NOMO-1 treated with DMSO at 0.1 percent for 48 hours (cell line): ENCODE measurements around the gene MAP3K13.
"Not testable (repeated sequence)": the region's sequence is repeated elsewhere in the genome, so short reads cannot be mapped to it uniquely, and the experiment has no call there.

Experiments
- DNase-seq: peaks from one replicate; lab custom pipeline; 2025; ENCODE audit not compliant: unreplicated experiment; lab: John Stamatoyannopoulos, UW

Gene MAP3K13

DNA sequence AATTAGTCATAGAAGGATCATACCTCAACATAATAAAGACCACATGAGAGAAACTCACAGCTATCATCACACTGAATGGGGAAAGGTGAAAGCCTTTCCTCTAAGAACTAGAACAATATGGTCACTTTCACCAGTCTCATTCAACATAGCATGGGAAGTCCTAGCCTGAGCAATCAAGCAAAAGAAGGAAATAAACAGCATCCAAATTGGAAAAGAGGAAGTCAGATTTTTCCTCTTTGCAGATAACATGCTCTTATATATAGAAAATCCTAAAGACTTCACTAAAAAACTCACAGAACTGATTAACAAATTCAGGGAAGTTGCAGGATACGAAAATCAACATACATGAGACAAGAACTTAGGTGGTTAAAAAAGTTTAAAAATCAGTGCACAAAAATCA lies 24.7 kb downstream of the MAP3K13 start:
- DNase-seq: no peak

DNA sequence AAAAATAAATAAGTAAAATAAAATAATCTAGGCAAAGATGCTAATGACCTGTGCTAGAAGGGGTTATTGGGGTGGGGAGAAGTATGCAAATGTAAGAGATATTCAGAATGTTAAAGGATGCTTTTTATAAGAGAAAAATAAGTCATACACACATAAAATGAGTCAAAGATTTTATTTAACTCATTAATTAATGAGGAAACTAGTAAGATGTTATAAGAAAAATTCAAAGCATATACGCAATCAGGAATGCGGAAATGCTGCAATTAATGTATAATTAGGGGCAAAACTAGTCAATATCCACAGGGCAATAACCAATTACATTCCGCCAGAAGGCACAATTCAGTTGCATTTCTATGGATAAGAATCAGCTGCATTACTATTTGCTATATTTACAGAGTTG lies 30.1 kb downstream of the MAP3K13 start:
- DNase-seq: no peak

DNA sequence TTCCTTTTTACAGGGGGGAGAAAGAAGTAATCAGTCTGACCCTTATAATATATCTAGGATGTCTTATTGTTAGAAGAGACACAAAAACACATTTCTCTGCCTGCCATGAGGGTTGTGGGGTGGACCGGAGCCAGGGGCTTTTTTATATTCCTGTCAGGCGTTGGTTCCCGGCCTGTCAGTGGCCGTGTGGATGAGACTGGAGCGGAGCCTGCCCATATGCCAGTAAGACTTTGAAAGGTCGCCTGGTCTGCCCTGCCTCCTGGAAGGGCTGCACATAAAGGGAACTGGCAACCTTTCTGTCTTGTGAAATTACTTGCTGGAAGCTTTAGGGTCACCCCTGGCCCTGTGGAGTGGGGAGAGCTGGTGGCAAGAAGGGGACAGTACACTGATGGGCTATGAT lies 34.7 kb downstream of the MAP3K13 start:
- DNase-seq: no peak

DNA sequence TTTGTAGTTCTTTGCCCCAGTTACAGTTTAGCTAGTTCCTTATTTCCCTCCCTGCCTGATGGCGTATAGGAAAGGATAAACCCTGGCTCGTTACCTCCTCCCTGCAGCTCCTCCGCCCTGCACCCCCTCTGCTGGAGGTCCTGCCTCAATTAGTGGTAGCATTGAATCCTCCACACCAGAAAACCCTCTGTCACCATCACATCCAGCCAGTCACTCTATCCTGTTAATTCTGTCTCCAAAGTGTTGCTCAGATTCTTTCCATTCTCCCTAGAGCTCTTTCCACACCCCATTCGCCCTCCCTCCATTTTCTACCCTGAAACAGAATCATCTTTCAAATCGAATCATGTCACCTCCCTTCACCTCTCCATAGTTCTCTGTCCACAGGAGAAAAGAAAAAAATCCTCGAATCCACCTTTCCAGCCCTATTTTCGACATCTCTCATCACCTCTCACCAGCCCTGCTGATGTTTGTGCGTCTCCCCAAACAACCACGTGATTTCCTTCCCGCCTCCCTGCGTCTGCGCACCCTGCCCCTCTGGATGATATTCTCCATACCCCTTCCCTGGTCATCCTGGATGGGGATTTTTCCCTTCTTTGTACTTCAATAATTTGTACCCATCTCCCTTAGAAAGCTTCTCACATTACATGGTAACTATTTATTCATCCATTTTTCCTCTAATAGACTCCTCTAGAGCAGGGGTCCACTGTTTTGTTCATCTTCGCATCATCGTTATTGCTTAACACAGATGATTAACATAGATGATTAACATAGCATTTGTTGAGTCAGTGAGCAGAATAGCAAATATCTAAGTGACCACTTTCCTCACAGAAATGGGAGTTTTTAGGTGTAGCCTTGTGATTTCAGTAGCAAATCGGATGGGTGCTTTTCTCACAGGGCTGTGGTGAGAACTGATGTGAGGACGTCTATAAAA lies 37.1 kb downstream of the MAP3K13 start:
- peak; percentile 38 for DNase-seq

DNA sequence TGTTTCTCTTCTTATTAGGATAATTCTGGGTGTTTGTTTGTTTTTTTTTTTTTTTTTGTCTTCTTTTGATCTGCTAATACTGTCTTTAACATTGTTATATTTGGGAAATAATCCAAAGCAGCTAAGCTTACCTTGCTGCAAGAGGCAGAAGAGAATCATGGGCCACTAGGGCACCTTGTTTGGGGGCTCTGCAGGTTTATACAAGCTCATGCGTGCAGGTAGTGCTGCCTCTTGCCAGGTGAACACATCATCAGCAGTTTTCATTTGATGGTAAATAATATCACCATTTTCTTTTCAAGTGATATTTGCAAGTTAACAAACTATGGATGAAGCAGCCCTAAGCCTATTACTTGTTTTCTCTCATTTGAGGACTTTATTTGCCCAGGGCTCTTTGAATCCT lies 37.9 kb downstream of the MAP3K13 start:
- DNase-seq: no peak

DNA sequence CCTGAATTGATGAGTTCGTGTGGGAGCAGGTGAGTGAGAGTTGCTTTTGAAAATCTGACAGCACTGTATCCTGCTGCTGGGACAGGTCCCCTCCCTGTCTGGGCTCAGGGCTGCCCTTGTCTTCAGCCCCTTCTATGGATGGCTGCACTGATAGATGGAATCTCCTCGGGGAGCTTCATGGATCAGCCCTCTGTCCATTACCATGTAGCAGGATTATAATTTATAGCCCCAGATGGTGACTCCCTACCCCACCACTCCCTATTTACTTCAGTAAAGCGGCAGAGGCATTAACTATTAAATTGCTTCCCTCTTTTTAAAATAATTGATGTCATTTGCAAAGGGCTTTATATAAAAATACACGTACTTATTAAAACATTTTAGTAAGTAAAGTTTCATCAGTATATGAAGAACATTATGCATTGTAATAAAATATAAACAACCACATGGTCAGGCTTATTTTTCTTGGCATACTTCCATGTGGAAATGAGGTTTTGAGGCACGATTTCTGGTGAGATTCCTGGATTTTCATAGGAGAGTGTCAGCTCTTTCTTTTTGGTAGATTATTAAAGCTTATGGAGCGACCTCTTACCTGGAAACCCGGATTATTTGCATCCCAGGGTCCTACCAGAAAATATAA lies 38.5 kb downstream of the MAP3K13 start:
- no peak for DNase-seq

DNA sequence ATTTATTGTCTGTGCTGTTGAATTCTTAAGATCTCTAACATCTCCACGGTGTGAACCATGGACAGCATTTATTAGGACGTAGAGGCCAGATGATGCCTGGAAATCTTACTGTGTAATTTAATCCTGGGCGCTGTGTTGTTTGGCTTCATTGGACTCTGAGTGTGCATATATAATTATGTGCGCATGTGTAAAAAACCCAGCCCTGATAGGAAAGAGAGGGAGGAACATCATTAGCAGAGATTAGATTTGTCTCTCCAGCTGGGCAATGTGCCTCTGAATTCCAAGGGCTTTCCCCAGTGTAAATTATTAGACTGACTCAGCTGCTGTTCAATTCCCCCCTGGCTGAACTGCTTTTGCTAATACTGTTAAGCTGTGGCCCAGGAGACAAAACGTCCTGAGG lies 39.6 kb downstream of the MAP3K13 start:
- DNase-seq: no peak

DNA sequence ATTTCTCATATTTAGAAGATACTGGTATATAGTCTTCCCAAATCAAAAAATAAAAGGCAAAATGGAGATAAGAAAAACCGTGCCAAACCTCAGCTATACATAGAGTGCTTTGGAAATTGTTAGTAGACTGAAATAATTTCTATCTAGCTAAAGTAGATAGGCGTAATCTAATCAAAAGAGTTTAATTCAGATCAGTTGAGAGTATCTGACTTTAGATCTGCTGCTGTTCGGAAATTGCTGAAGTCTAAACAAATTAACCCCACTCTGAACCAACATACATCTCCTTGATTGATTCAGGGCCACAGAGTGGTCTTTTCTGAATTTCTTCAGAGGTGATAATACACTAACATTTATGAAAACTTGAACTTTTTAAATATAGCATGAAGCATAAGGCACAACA lies 40.1 kb downstream of the MAP3K13 start:
- no peak for DNase-seq

DNA sequence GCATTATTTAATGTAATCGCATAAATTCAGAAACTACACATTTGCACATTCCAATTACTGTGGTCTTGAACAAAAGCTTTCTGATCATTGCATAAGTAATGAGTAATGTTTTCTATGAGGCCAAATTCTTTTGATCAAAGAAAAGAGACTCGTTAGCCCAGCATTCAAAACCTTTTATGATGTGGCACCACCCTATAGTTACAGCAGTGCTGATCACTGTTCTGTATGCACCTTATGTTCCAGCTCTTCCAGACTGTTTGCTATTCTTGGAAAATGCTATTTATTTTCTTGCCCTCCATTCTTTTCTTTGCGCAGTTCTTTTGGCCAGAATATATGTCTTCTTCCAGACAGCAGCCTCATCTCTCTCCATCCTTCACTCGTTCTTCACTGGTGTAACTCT lies 42.3 kb downstream of the MAP3K13 start:
- DNase-seq: no peak

DNA sequence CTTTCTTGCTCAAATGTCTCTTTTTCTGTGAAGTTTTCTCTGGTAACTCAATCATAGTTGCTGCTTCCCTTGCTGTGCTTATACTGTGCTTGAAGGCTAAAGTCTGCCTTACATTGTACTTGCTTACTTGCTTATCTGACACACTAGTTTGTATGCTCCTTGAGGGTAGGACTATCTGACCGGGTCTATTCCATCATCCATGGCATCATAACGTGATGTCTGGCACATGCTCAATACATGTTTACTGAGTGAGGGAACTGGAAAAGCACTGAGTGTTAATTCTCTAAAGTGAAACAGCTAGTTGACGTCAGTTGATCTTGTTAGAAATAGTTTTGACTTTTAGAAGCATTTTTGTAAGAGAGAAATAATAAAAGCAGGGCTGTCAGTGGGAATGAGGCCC lies 42.7 kb downstream of the MAP3K13 start:
- DNase-seq: no peak

DNA sequence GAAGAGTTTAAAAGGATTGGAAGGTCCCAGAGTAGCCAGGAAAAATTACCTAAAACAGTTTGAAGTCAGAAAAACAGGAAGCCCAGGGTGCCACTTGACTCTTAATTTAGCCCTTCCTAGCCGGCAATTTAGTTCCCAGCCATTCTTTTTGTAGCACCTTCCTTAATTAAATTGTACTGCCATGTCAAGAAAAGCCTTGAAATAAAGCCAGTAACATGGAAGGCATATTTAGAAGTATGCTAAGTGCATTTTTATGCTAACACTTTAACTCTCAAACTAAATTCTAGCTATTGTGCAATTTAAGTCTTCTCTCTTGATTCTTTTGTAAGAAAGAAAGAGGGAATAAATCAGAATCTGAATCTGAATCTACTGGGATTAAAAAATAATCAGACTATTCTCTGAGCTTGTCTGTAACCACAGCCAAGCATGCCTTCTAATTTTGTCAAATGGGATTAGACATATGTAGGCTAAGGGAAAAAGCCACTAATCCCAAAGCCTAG lies 43.2 kb downstream of the MAP3K13 start:
- no peak for DNase-seq

DNA sequence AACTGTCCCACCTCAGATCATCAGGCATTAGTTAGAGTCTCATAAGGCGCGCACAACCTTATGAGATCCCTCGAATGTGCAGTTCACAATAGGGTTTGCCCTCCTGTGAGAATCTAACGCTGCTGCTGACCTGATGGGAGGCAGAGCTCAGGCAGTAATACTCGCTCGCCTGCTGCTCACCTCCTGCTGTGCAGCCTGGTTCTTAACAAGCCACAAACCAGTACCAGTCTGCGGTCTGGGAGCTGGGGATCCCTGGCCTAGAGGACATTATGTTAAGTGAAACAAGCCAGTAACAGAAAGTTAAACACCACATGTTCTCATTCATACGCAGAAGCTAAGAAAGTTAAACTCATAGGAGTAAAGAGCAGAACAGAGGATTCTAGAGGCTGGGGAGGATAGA lies 47.0 kb downstream of the MAP3K13 start:
- no peak for DNase-seq

DNA sequence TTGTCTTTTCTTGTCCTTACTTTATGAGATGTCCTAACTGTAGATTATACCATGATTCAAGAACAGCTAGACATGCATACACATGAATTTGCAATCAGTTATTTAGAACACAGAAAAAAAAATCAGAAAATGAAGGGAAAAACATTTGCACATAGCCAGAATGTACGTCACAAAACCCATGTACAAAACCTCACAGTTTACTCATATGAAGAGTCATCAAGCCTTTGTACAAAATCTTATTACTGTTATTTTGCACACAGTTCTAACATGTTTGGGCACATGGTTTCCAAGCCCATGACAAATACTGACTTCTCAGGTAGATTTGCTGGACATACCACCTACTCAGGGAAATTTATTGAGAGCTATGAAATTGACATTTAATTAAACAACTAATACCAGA lies 48.2 kb downstream of the MAP3K13 start:
- DNase-seq: no peak

DNA sequence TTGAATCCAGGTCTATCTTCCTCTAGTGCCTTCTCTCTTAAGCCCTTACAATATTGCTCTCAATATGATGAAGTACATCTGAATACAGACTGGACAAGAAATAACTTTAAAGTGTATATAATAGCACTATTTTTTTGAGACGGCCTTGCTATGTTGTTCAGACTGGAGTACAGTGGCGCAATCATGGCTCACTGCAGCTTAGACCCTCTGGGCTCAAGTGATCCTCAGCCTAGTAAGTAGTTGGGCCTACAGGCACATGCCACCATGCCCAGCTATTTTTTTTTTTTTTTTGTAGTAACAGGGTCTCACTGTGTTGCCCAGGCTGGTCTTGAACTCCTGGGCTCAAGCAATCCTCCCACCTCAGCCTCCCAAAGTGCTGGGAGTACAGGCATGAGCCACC lies 53.6 kb downstream of the MAP3K13 start:
- DNase-seq: no peak

DNA sequence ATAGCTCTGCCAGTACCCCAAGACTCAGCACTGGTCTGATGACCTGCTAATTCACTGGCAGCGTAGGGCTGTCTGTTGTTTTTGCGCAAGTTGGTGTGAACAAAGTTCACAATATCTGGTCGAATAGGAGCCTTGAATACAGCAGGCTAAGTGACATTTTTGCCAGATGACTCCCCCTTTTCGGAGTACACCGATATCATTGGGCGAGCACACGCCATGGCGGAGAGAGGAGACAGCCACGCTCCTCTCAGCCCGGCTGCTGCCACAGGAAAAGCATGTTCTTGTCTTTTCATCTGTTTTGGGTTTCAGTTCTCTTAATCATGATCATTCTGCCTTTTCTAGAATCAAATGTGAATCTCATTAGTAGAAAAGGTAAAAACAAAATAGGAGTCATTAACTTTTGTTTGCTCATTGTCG lies 55.6 kb downstream of the MAP3K13 start:
- DNase-seq: not testable (repeated sequence)

DNA sequence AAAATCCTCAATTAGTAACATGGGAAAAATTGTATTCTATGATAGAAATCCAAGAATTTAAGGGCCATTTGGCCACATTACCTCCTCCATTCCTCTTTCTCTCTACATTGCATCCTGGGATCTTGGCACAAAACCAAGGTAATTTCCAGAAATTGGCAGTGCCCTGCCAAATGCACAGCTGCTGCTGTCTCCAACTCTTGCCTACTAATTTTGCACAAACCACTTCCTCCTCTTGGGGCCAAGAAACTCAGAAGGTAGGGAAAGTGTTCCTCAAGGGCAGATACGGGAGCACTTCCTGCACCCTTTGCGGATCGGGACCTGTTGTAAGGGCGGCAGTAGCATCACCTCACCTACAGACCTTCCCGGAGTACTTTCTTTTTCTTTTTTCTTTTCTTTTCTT lies 57.8 kb downstream of the MAP3K13 start:
- DNase-seq: no peak

DNA sequence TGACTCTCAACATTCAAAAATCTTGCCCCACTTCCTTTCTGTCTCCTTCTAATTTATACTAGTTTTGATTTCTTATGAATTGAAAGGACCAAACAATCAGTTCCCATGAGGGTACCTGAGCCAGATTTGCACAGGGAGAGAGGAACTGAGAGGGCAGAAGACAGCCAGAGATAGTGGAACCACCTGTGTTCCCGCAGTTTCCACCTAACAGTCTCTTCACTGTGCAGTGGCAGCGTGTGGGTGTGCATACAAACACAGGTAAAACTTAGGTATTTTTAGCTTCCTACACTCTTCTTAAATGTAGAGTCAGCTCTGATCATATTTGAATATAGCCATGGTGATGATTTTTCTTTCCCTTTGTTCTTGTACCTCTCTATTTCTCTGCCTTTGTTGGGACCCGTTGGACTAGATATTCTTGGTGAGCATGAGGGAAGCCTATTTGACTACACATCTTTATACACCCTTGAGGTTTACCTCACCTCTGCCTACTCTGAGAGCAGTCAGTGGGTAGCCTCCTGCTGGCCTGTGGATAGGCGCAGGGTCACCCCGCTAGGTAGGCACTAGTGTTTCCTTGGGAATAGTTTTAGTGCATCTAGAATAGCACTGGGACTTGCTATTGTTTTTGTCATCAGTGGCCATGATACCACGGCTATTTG lies 58.8 kb downstream of the MAP3K13 start:
- no peak for DNase-seq

DNA sequence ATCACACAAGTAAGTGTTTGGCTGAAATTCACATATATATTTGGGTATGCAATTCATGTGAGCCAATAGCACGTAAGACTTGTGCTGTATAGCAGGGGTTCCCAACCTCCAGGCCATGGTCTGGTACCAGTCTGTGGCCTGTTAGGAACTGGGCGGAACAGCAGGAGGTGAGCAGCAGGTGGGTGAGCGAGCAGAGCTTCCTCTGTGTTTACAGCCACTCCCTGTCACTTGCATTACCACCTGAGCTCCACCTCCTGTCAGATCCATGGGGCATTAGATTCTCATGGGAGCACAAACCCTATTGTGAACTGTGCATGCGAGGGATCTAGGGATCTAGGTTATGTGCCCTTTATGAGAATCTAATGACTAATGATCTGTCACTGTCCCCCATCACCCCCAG lies 59.7 kb downstream of the MAP3K13 start:
- DNase-seq: no peak

DNA sequence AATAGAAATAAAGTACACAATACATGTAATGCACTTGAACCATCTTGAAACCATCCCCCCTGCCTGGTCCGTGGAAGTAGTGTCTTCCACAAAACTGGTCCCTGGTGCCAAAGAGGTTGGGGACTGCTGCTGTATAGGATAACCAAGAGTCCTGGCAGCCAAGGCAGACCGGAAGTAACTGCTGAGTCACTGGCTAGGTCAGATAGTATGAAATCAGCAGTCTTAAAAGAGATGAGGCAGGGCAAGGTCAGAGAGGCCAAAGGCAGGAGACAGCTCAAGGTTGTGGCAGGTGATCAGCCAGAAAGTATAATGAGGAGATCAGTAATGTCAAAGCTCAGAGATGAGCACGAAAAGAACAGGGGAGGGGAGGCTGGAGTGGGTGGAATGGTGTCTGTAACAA lies 60.2 kb downstream of the MAP3K13 start:
- peak; percentile 14 for DNase-seq

DNA sequence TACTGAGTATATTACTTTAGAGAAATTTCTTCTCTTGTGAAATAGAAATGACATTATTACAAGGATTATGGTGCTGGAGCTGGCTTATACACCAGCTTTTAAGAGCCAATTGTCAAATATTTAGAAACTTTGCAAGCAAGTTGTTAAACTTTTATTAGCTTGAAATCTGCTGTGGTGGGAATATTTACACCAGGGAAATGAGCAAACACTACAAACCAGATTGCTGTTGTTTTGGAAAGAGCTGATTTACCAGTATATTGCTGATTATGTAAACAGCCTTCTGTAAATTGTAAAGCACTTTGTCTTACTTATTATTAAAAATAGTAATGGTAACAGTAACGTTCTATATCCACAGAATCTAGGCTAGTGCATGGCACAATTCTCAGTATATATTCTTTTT lies 61.5 kb downstream of the MAP3K13 start:
- no peak for DNase-seq

DNA sequence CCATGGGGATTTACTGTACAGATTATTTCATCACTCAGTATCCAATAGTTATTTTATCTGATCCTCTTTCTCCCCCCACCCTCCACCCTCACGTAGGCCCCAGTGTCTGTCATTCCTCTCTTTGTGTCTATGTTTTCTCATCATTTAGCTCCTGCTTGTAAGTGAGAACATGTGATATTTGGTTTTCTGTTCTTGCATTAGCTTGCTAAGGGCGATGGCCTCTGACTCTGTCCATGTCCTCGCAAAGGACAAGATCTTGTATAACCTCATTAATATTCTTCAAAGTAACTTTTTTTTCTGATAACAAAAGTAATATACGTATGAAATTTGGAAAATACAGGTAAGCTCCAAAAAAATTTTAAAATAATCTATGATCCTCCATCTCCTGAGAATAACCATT lies 67.4 kb downstream of the MAP3K13 start:
- DNase-seq: no peak
